NCI-H524 treated with DMSO at 0.1 percent for 48 hours (cell line): ENCODE results near the gene SIGLEC14.
"Not testable (repeated sequence)": the region's sequence is repeated elsewhere in the genome, so short reads cannot be mapped to it uniquely, and the experiment has no call there.

Source experiments
- DNase-seq: peaks from one replicate; lab custom pipeline; 2025; lab: John Stamatoyannopoulos, UW

SIGLEC14 gene

GRCh38 chr19:51668216-51668615 lies 21.6 kb upstream of the SIGLEC14 start:
- DNase-seq: no peak

- no peak for DNase-seq
These were observed 18.4 kb upstream of the SIGLEC14 start for GRCh38 chr19:51664997-51665396.

- no peak for DNase-seq
These were observed 17.5 kb upstream of the SIGLEC14 start for GRCh38 chr19:51664131-51664530.

GRCh38 chr19:51663650-51664049 lies 17.0 kb upstream of the SIGLEC14 start:
- no peak for DNase-seq

- DNase-seq: no peak
These were observed 14.5 kb upstream of the SIGLEC14 start for GRCh38 chr19:51660975-51661600.

GRCh38 chr19:51654783-51655182 lies 8.2 kb upstream of the SIGLEC14 start:
- no peak for DNase-seq

- no peak for DNase-seq
These were observed 6.5 kb upstream of the SIGLEC14 start for GRCh38 chr19:51653162-51653561.

- DNase-seq: no peak
These were observed 5.6 kb upstream of the SIGLEC14 start for GRCh38 chr19:51652266-51652665.

GRCh38 chr19:51651216-51651846 lies 4.7 kb upstream of the SIGLEC14 start:
- DNase-seq: no peak

- DNase-seq: no peak
These were observed 693 bp upstream of the SIGLEC14 start for GRCh38 chr19:51647318-51647717.

- no peak for DNase-seq
These were observed 1.9 kb downstream of the SIGLEC14 start for GRCh38 chr19:51644636-51645271.

GRCh38 chr19:51641648-51642047 lies 5.0 kb downstream of the SIGLEC14 start:
- DNase-seq: no peak

- DNase-seq: no peak
These were observed 6.2 kb downstream of the SIGLEC14 start for GRCh38 chr19:51640386-51640785.

GRCh38 chr19:51639916-51640315 lies 6.7 kb downstream of the SIGLEC14 start:
- DNase-seq: no peak

GRCh38 chr19:51637362-51637978 lies 9.2 kb downstream of the SIGLEC14 start:
- DNase-seq: no peak

- no peak for DNase-seq
These were observed 14.5 kb downstream of the SIGLEC14 start for GRCh38 chr19:51632126-51632525.

GRCh38 chr19:51630315-51630714 lies 16.3 kb downstream of the SIGLEC14 start, which contains the start of gene SIGLEC5:
SIGLEC5 (minus strand) TSS chr19:51630401; CDS start chr19:51630335, 66 bp downstream.
- DNase-seq: not testable (repeated sequence)

- no peak for DNase-seq
These were observed 18.3 kb downstream of the SIGLEC14 start for GRCh38 chr19:51628153-51628939.

- no peak for DNase-seq
These were observed 19.0 kb downstream of the SIGLEC14 start for GRCh38 chr19:51627491-51628138.

GRCh38 chr19:51626675-51627074 lies 19.9 kb downstream of the SIGLEC14 start:
- no peak for DNase-seq

- no peak for DNase-seq
These were observed 25.4 kb downstream of the SIGLEC14 start for GRCh38 chr19:51621178-51621577.

- DNase-seq: no peak
These were observed 30.6 kb downstream of the SIGLEC14 start for GRCh38 chr19:51615991-51616390.
